ENCODE measurements around the gene SHC2.

DNA sequence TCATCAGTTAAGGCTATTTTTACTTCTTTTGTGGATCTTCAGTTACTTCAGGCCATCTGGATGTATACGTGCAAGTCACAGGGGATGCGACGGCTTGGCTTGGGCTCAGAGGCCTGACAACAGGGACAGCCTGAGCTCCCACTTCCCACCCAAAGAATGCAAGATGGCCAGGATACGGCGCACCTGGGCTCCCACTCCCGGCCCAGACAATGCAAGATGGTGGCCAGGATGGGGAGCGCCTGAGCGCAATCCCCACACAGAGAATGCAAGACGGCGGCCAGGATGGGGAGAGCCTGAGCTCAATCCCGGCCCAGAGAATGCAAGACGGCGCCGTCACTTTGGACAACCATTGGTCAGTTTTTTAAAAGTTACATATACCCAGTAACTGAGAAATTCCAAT, 91.0 kb downstream of the SHC2 start:
- TF ChIP-seq, protein P1, sequence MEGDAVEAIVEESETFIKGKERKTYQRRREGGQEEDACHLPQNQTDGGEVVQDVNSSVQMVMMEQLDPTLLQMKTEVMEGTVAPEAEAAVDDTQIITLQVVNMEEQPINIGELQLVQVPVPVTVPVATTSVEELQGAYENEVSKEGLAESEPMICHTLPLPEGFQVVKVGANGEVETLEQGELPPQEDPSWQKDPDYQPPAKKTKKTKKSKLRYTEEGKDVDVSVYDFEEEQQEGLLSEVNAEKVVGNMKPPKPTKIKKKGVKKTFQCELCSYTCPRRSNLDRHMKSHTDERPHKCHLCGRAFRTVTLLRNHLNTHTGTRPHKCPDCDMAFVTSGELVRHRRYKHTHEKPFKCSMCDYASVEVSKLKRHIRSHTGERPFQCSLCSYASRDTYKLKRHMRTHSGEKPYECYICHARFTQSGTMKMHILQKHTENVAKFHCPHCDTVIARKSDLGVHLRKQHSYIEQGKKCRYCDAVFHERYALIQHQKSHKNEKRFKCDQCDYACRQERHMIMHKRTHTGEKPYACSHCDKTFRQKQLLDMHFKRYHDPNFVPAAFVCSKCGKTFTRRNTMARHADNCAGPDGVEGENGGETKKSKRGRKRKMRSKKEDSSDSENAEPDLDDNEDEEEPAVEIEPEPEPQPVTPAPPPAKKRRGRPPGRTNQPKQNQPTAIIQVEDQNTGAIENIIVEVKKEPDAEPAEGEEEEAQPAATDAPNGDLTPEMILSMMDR (IDR thresholded peaks at IDR 0.05), result no peak
- TF ChIP-seq POLR2AphosphoS5 (IDR thresholded peaks at IDR 0.05; ENCODE audit: insufficient read depth in 1 of 2, low read depth in 1 of 2) (no peak), POLR2A (IDR thresholded peaks at IDR 0.05) (no peak)

Measured in vagina (tissue), 2 donors.